NCI-H526 treated with DMSO at 0.1 percent for 48 hours (cell line): Measurements from ENCODE around the gene AGTR1.
"Not testable (repeated sequence)": the region's sequence is repeated elsewhere in the genome, so short reads cannot be mapped to it uniquely, and the experiment has no call there.

Experiments used
- DNase-seq: peaks from one replicate; lab custom pipeline; 2025; lab: John Stamatoyannopoulos, UW

The AGTR1 gene

GRCh38 chr3:148758303-148758884, 60.7 kb downstream of the AGTR1 start:
- no peak for DNase-seq

GRCh38 chr3:148759430-148759829, 61.7 kb downstream of the AGTR1 start:
- no peak for DNase-seq

GRCh38 chr3:148763156-148763680, 65.5 kb downstream of the AGTR1 start:
- no peak for DNase-seq

- DNase-seq = no peak
Measured at GRCh38 chr3:148763986-148764935, 66.6 kb downstream of the AGTR1 start.

- DNase-seq = no peak
Measured at GRCh38 chr3:148772361-148772760, 74.7 kb downstream of the AGTR1 start.

- DNase-seq = no peak
Measured at GRCh38 chr3:148772835-148773234, 75.1 kb downstream of the AGTR1 start.

- DNase-seq = no peak
Measured at GRCh38 chr3:148773805-148774204, 76.1 kb downstream of the AGTR1 start.

- no peak for DNase-seq
Measured at GRCh38 chr3:148778926-148779325, 81.2 kb downstream of the AGTR1 start.

GRCh38 chr3:148785026-148785425, 87.3 kb downstream of the AGTR1 start:
- not testable (repeated sequence) for DNase-seq

GRCh38 chr3:148786159-148786558, 88.5 kb downstream of the AGTR1 start:
- DNase-seq = not testable (repeated sequence)

GRCh38 chr3:148789146-148789545, 91.4 kb downstream of the AGTR1 start:
- DNase-seq = peak; percentile 46

GRCh38 chr3:148789906-148790305, 92.2 kb downstream of the AGTR1 start:
- no peak for DNase-seq

- DNase-seq = no peak
Measured at GRCh38 chr3:148790370-148790769, 92.7 kb downstream of the AGTR1 start.

- peak; percentile 29 for DNase-seq
Measured at GRCh38 chr3:148790851-148791735, 93.4 kb downstream of the AGTR1 start.

GRCh38 chr3:148791920-148792319, 94.2 kb downstream of the AGTR1 start:
- DNase-seq = no peak

GRCh38 chr3:148792516-148792915, 94.8 kb downstream of the AGTR1 start:
- peak; percentile 62 for DNase-seq
